Measurements from ENCODE around the gene PIGX. TPM values are rescaled to one million over a fixed set of nuclear protein-coding genes. Genes with fewer than 3 reads are reported as not detected.
"Not testable (repeated sequence)": the region's sequence is repeated elsewhere in the genome, so short reads cannot be mapped to it uniquely, and the experiment has no call there.

Gene PIGX
- total RNA-seq, 1 donor from 2014 or later, result 21.8 TPM

- CTCF ChIA-PET, result interaction anchor here (0.9 kb wide), 1 partner anchor 99 kb away, joined by 4 read pairs; no protein-coding TSS in a partner anchor
- POLR2A ChIA-PET, result interaction anchor here (0.9 to 1.5 kb wide), 2 partner anchors 31 to 180 kb away, joined by 3 read pairs; partner anchors contain the start of gene PAK2
- H3K27ac Mint-ChIP-seq, result no peak overlapping the region
Observed at GRCh38 chr3:196708467-196708866, 3.7 kb upstream of the PIGX start.

GRCh38 chr3:196712514-196713413 lies 587 bp downstream of the PIGX start:
- TF ChIP-seq CTCF (IDR thresholded peaks at IDR 0.05), result no peak
- CTCF ChIA-PET, result interaction anchor here (0.8 to 1.0 kb wide), 2 partner anchors 14 to 103 kb away, joined by 3 to 5 read pairs; no protein-coding TSS in a partner anchor
- H3K4me1 Mint-ChIP-seq, result peaks cover 24% of the 10 kb centered on the region
- H3K27ac Mint-ChIP-seq, result peak overlapping the region; percentile 84
- H3K9me3 Mint-ChIP-seq, result no peaks in the 10 kb centered on the region
- H3K36me3 Mint-ChIP-seq (ENCODE audit: low read depth), result peaks cover 7% of the 10 kb centered on the region
- H3K4me3 Mint-ChIP-seq, result peak overlapping the region; percentile 84
- H3K27me3 Mint-ChIP-seq, result no peaks in the 10 kb centered on the region
- ATAC-seq (ENCODE audit: low read depth) (peak; percentile 56), DNase-seq (no peak)
- POLR2A ChIA-PET, result interaction anchor here (0.6 to 2.9 kb wide), 19 partner anchors 20 to 310 kb away, joined by 3 to 44 read pairs (median 6); partner anchors contain the start of genes FBXO45, NRROS, PAK2 and SENP5
- intact Hi-C loops (cut with micrococcal nuclease), result loop anchor here (1.0 to 10.0 kb wide), 7 partner anchors 27 to 252 kb away; partner anchors contain the start of genes FBXO45, PAK2, PIGZ and RNF168

More at GRCh38 chr3:196708467-196708866, 3.7 kb upstream of the PIGX start:
- TF ChIP-seq CTCF (IDR thresholded peaks at IDR 0.05), result no peak
- DNase-seq, result no peak
- intact Hi-C loops (cut with micrococcal nuclease), result no loop called here
- Mint-ChIP-seq H3K27me3 (no peaks in the 10 kb centered on the region), H3K4me1 (peaks cover 18% of the 10 kb centered on the region), H3K36me3 (ENCODE audit: low read depth) (peaks cover 9% of the 10 kb centered on the region), H3K4me3 (no peak overlapping the region), H3K9me3 (no peaks in the 10 kb centered on the region)
- ATAC-seq (ENCODE audit: low read depth), result no peak

GRCh38 chr3:196717162-196717561 lies 5.0 kb downstream of the PIGX start:
- DNase-seq; H3K9me3 Mint-ChIP-seq; CTCF ChIA-PET; H3K4me3 Mint-ChIP-seq; H3K27ac Mint-ChIP-seq; ATAC-seq (ENCODE audit: low read depth); H3K27me3 Mint-ChIP-seq: not testable (repeated sequence)
- intact Hi-C loops (cut with micrococcal nuclease), result loop anchor here (10.0 kb wide), 1 partner anchor 248 kb away; the partner anchor contains the start of gene PIGZ
- peaks cover 14% of the 10 kb centered on the region for H3K4me1 Mint-ChIP-seq
- POLR2A ChIA-PET, result interaction anchor here (1.1 kb wide), 1 partner anchor 22 kb away, joined by 4 read pairs; the partner anchor contains the start of gene PAK2
- H3K36me3 Mint-ChIP-seq (ENCODE audit: low read depth), result peaks cover 22% of the 10 kb centered on the region

- ChIA-PET POLR2A (no interaction called here), CTCF (no interaction called here)
- Mint-ChIP-seq H3K36me3 (ENCODE audit: low read depth) (peaks cover 36% of the 10 kb centered on the region), H3K4me3 (no peak overlapping the region), H3K27ac (no peak overlapping the region), H3K27me3 (no peaks in the 10 kb centered on the region), H3K9me3 (no peaks in the 10 kb centered on the region), H3K4me1 (peaks cover 3% of the 10 kb centered on the region)
- DNase-seq (no peak), ATAC-seq (ENCODE audit: low read depth) (no peak)
- intact Hi-C loops (cut with micrococcal nuclease), result no loop called here
- no peak for TF ChIP-seq CTCF (IDR thresholded peaks at IDR 0.05)
Observed at GRCh38 chr3:196721097-196721496, 8.9 kb downstream of the PIGX start.

- Mint-ChIP-seq H3K27me3 (no peaks in the 10 kb centered on the region), H3K9me3 (no peaks in the 10 kb centered on the region), H3K27ac (no peak overlapping the region), H3K4me3 (no peak overlapping the region), H3K4me1 (no peaks in the 10 kb centered on the region), H3K36me3 (ENCODE audit: low read depth) (peaks cover 34% of the 10 kb centered on the region)
- POLR2A ChIA-PET, result interaction anchor here (1.4 kb wide), 1 partner anchor 13 kb away, joined by 5 read pairs; the partner anchor contains the start of gene PAK2
- CTCF ChIA-PET, result interaction anchor here (0.8 kb wide), 1 partner anchor 15 kb away, joined by 3 read pairs; the partner anchor contains the start of genes CEP19 and PIGX
- DNase-seq, result no peak
- no peak for TF ChIP-seq CTCF (IDR thresholded peaks at IDR 0.05)
- intact Hi-C loops (cut with micrococcal nuclease), result no loop called here
- no peak for ATAC-seq (ENCODE audit: low read depth)
Observed at GRCh38 chr3:196726788-196727675, 14.9 kb downstream of the PIGX start.

All from activated B cell treated with CpG ODN at 0.5 μM for 24 hours (primary cell).